Non-pigmented ciliary epithelial cell (primary cell): ENCODE data around the gene NINJ1.
A peak's percentile ranks its signal among the peaks of the same experiment; 100 is the strongest.
"Not testable (repeated sequence)": the region's sequence is repeated elsewhere in the genome, so short reads cannot be mapped to it uniquely, and the experiment has no call there.

Experiments used
- DNase-seq: peaks from one replicate; pipeline ENCODE4 v3.0.0-alpha.2; 2010; ENCODE audit warnings: low read depth

NINJ1 gene

DNA sequence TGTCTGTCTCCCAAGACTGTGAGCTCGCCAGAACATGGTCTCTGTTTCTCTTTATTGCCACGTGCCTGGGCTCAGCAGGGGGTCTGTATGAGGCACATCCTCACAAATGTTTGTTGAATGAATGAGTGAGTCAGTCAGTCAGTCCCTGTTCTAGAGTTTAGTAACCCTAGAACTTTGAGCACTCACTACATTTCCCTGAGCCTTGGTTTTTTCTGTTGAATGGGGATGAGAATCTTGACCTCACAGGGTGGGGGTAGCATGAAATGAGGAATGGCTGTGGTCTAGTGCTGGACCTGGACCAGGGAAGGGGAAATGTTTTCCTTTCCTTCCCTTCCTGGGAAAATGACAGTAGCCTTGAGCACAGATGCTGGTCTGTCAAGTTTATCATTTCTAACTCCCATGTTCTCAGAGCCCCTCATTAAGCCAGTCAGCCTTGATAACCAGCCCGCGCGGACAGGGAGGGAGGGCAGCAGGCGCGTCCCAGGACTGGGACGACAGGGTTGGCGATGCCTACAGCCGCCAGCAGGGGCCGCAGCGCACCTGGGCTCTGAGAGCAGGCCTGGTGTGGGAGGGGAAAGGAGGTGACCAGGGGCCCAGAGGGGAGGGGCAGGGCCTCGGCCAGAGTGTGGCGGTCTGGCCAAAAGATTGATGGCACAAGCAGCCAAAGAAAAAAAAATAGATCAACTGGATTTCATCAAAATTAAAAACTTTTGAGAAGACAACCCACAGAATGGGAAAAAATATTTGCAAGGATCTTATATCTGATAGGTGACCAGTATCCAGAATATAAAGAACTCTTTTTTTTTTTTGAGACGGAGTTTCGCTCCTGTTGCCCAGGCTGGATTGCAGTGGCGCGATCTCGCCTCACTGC, 25.8 kb upstream of the NINJ1 start:
- peak; percentile 45 for DNase-seq

DNA sequence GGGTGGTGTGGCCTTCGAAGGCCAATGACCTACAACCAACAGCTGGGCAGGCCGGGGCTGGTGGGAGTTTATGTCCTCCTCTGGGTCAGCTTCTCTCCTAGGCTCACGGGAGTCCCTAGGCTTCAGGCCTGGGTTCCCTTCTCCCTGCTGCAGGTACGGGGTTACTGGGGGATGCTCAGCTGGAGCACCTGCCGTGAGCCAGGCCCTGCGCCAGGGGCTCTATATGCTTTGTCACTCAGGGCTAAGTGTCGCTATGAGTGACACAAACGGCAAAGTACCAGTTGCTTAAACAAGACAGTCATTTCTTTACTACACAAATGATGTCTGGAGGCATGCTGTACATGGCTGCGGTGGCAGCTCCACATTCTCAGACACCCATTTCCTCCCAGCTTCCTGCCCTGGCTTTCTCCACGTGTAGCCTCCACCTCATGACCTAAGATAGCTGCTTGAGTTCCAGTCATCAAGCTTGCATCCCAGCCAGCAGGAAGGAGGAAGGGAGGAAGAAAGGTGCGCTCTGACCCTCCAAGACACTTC, 22.5 kb upstream of the NINJ1 start:
- DNase-seq = no peak

DNA sequence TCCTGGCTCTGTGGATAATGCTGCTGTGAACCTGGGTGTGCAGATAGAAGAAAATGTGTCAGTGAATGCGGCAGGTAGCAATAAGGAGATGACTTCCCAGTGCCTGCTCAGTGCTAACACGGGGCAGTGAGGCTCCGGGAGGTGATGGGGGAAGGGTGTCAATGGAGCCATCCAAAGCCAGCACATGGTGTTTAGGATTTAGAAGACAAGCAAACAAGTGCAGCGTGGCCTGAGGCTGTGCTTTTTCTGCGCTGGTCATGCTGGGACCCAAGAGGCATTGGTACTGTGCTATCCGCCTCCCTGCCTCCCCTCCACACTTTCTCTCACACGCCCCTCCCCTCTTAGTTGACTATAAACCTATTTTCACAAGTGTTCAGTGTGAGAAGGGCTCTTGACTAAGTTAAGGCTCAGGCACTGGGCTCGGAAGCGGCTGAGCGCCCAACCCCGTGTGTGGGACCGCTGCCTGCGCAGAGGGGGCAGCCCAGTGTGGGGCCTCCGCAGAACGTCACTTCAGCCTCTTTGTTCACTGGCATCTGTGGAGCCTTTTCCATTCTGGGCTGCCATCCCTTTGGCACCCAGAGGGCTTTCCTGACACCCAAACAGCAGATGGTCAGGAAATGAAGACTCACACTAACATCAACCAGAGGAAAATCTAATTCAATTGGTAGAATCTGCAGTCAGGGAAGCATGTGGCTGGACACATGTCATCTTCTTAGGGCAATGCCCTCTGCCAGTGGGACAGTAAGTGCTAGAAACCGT, 21.8 kb upstream of the NINJ1 start:
- DNase-seq = no peak

DNA sequence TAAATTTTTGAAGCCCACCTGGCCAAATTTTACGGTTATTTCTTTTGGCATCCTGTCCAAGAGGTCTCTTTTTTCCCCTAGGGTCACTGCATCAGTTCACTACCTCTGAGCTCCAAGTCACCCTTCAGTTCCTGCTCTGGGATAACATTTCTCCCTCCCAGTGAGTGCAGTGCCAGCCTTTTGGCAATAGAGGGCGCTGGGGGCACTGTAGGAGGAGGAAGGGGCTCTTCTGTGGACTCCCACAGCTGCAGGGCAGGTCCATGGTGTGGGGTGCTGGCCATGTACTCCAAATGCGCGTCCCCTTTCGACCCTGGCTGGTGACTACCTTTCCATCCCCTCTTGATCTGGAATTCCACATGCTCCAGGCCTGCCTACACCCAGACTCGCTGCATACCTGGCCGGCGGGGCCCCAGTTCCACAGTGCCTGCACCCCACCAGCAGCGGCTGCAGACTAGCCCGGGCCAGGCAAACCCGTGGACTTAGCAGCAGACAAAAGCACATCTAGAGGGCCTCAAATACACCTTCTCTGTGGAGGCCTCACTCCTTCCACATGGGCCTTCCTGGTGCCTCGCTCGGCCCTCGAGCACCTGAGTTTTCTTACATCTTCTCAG, 20.3 kb upstream of the NINJ1 start:
- no peak for DNase-seq

DNA sequence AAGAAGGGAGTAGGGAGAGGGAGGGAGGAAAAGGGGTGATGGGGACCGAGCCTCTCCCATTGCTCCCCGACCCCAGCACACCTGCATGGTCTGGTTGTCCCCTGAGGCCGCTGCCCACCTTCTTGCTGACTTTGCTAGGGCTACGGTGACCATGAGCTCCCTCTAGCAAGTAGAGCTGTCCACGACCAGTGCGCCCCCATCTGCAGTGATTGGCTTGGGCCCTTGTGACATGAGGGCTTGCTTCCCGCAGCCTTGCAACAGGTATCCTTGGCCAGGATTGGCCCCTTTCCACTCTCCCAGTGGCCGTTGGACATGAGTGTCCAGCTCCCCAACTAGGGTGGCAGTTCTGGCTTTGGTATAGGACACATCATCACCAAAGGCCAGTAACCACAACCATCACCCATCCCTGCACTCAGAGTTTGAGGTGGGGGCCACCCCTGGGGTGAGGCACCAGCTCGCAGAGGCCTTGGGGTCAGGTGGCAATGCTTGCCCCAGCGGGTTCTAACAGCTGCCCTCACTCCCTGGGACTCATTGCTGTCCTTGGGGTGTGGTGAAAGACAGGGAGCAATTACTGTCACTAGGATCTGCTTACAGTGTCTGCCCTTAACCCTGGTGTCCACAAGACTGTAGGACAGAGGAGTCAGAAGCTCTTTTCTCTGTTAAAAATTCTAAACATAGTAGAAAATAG, 17.2 kb upstream of the NINJ1 start:
- no peak for DNase-seq

DNA sequence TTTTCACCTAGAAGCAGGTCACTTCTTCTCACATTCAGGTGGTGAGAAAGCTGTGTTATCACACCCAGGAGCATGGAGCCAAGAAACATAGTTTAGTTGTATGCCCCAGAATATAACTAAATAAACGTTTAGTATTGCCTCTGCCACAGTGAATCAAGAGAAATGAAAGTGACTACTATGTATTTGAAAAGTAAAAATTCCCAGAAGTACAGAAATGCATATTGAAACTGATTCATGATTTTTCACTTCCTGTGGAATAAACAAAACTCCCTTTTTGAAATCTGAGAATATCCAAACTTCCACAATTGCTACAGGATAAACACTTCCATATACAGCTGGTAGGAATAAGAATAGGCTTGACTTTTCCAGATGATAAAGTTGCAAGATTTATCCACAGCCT, 15.3 kb upstream of the NINJ1 start:
- no peak for DNase-seq

DNA sequence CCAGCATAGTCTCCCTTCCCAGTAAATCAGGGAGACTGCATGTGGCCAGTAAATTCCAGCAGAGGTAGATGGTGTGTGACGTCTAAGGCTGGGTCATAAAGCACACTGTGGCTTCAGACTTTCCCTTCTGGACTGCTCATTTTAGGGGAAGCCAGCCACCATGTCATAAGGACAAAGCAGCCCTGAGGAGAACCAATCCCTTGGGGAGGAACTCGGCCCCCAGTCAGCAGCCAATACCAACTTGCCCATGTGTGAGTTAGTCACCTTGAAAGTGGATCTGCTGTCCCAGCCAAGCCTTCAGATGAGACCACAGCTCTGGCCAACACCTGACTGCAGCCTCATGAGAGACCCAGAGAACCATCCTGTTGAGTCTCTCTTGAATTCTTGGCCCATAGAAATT, 14.7 kb upstream of the NINJ1 start:
- no peak for DNase-seq

DNA sequence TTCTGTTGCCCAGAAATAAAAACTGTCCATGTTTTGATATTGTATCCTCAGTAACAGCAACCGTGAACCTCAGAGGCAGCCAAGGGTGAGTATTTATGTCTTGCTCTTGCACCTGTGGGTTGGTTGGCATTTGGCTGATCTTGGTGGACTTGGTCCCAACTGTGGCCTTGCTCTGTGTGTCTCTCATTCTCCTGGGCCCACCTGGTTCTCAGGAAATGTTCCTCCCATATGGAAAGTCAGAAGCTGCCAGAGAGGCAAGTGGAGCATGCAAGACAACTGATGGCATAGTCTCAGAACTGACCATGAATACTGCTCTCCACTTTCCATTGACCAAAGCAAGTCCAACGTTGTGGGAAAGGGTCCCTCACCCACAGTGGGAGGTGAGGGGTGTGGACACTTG, 13.6 kb upstream of the NINJ1 start:
- DNase-seq = no peak

DNA sequence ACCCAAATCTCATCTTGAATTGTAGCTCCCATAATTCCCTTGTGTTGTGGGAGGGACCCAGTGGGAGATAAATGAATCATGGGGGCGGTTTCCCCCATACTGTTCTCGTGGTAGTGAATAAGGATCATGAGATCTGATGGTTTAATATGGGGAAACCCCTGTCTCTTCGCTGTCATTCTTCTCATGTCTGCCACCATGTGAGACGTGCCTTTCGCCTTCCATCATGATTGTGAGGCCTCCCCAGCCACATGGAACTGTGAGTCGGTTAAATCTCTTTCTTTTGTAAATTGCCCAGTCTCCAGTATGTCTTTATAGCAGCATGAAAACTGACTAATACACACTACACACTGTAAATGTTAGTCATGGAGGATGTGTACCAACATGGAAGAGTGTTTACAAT, 12.6 kb upstream of the NINJ1 start:
- DNase-seq = not testable (repeated sequence)

DNA sequence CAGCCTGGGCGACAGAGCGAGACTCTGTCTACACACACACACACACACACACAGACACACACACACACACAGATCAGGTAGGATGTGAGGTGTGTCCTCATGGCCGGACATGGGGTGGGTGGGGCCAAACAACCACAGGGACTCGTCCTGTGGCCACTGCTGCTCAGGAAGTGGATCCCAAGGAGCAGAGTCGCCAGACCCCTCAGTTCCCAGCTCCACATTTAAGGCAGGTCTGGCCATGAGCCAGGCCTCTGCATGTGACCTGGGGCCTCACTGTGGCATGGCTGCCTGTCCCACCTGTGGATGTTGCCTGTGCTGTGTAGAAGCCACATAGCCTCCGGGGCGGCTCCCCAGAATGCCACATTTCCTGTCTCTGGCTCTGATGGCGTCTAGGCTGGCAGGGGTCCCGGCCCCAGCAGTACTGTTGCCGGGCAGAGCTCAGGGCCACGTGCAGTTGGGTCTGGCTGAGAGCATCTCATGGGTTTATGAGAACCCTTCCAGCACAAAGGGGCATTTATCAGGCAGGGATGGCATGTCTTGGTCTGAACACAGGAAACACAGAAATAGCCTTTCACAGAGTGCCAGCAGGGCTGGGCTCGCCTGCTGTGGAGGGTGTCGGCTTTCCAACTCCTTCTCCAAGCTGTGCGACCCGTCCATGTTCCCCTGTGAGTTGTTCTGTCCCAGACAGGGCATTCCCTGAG, 9.9 kb upstream of the NINJ1 start:
- DNase-seq = no peak

DNA sequence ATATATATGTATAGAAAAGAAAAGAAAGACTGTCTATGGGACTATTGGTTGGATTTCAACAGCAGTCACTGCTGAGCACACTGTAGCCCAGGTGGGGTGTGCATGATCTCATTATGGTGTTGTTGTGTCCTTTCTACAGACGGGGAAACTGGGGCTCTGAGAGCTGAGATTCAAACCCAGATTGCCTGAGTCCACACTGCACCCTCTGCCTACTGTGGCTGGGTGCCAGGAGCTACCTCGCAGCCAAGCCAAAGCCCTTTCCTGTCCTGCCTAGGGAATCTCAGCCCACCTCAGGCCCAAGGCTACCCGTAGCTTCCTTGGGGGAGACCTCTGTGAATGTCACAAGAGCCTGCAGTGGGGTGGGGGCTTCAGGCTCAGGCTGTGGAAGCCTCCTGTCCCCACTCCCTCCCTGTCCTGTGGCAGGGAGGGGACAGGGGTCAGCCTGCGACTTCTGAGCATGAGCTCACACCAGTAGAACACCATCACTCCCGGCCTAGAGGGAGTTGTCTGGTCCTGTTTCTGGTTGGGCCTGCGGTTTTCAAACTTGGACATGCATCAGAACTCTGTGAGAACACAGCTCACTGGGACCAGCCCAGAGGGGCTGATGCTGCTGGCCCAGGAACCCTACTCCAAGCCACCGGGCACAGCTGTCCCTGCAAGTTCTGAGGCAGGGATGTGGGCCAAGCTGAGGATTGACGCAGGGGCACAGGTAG, 7.9 kb upstream of the NINJ1 start:
- DNase-seq = no peak

DNA sequence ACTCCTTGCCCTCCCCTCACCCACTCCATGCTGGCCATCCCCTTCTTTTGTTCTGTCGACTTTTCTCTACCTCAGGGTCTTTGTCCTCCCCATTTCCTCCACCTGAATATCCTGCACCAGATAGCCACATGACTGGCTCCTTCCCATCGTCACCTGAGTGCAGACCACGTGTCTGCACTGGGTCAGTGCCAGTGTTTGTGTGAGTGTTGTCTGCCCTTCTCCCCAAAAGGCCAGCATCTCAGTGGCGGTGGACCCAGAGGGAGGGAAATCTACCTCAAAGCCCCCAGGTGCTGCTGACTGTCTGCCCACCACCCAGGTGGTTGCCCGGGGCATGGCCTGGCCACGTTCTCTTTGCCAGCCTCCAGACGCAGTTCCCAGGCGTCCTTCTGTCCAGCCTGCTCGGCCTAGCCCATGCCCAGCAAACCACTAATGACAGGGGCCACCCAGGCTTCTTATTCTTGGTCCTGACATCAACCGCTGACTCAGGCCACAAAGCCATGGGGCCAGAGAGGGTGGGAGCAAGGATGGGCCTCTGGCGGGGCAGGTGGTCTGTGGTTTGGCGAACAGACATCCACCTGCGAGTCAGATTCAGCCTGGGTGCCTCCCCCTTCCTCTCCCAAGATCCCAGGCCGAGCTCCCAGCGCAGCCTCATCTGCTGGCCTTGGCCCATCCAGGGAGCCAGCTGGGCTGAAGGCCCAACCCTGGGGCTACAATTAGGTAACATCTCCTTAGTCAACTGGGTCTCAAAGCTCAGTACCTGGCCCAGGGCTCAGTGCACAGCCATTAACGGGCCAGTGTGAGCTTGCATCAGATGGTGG, 5.5 kb upstream of the NINJ1 start:
- DNase-seq = no peak

DNA sequence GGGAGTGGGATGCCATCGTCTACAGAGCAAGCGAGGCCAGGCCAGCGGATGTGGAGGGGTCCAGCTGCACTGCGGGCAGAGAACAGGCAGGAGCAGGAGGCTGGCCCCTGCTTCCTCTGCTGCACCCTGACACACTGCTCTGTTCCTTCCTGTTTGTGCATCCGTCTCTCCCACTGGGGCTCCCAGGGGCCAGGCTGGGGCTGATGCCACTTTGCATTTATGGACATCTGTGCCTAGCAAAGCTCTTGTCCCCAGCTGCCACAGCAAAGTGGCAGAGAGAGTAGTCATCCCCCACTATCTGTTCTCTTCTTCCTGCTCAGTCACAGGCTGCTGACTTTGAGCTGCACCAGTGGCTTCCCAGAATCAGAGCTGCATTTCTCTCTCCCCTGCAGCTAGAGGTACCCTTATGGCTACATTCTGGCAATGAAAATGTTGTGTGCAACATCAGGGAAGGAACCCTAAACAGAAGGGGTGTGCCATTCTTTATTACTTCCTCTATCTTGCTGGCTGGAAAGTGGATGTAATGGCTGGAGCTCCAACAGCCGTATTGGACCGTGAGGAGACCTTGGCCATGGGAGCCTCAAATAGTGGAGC, 4.2 kb upstream of the NINJ1 start:
- no peak for DNase-seq

DNA sequence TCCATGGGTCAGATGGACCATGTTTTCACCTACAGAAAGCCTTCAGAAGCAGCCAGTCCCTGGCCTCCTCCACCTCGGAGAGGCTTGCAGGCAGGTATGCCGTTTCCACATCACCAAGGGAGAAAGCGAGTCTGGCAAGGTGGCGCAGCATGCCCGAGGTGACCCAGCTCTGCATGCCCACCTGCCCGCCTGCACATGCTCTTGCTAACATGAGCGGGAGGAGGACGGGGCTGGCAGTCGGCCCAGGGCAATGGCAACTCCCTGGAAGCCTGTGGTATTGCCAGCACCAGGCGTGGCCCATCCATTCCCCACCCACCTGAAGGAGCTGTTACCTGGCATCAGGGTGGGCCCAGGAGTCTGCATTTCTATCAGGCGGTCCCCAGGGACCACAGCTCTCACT, 3.3 kb upstream of the NINJ1 start:
- DNase-seq = no peak

DNA sequence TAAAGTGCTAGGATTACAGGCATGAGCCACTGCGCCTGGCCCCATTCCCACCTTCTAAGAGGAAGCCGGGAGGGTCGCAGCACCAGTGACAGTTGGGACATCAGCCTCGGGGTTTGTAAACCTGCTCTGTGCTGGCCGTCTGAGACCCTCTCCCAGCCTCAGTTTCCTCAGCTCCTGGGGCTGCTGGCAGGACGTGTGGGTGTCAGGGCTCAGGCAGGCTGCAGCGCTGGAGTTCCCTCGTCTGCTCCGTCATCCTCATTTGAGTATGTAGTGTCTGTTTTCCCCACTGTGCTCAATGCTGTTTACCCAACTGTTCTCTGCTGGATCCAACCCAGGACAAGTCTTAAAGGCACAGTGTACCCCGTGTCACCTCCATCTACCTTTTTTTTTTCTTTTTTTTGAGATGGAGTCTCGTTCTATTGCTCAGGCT, 2.0 kb upstream of the NINJ1 start:
- DNase-seq = no peak

DNA sequence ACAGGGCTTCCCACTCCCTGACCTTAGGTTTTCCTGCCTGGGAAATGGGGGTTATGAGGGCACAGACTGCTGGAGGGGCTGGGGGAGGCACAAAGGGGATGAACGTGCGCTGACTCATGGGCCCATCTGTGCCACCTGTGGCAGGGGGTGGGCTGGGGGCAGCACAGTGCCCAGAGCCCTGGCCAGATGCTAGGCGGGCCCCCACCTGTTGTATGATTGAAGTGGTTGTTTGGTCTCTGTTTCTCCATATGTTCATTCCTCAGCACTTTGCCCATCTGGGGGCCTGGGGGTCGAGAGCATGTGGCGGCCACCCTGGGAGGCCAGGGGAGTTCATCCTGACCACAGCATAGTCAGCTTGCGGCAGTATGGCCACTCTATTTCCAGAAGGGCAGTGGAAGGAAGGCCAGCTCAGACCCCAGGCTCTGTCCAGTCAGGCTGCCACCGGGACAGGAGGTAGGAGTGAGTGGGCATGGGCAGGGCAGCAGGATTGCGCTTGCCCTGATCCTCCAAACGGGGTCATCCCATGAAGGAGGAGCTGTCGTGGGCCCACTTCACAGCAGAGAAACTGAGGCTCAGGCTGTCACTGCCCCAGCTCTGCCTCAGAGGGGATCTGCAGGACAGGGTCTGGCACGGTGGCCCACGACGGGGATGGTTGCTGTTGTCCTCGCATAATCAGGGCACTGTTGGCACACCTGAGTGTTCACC, 841 bp upstream of the NINJ1 start:
- DNase-seq = no peak

DNA sequence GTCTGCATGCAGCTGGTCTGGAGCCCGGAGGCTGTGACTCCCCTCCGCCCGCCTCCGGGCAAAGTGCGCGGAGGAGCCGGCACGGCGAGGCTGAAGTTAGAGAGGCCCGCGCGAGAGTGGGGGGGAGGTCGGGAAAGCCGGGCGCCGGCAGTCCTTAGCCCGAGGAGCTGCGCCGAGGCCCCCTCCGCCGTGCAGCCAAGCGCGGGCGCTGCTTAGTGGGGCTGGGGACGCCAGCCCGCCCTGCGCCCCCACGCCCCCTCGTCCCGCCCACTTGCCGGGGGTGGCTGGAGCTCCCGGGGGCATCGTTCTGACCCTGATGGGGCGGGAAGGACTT, 403 bp downstream of the NINJ1 start:
- DNase-seq = no peak

DNA sequence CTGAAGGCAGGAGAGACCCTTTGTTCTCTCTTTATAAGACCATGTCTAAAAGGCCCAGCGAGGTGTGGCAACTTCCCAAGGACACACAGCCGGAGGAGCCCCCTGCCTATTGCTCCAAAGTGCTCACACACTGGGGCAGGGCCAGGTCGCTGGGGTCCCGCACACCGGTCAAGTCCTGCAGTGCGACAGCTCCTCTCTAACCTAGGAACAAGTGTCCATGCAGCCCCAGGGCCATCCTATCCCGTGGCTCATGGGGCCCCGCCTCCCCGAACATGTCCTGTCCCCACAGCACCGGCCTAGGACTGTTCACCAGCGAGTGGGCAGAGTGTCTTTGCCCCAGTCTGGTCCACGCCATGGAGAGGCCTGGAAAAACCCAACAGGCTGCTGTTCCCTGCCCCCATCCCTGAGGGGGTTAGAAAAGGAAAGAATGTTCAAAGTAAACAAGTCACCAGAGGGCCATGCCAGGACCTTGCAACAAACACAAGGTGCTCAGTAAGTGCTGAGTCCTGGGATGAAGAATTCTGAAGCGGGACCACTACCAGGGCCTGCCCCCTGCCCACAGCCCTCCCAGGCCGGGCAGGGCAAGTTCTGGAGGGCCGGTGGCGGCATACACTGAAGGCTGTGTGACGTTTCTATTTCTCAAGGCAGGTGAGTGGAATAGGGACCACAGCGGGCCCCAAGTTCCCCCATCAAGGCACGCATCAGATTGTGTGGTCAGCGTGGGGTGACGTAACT, 938 bp downstream of the NINJ1 start:
- peak; percentile 66 for DNase-seq
